Measurements from ENCODE around the gene NKIRAS2. TPM values are rescaled to one million over a fixed set of nuclear protein-coding genes. Genes with fewer than 3 reads are reported as not detected.

Gene NKIRAS2
- total RNA-seq, 3 donors from 2014 or later: 29.5 to 34.9 (median 31.1) TPM

DNA sequence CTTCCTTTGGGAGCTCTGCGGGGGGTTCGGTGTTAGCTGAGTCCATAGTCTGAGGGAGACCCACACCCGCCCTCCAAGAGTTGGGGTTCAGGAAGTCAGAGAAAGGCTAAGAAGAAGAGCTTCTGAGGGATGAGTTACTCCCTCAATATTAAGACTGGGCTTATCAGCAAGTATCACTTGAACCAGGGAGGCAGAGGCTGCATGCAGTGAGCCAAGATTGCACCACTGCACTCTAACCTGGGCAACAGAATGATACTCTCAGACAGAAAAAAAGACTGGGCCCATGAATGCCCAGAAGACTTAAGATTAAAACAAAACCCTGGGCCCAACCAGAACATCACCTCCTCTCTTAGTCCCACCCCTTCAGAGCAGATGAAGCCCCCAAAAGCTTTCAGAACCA lies 6.0 kb downstream of the NKIRAS2 start:
- peaks cover 22% of the 10 kb centered on the region for H3K4me1 ChIP-seq (ENCODE audit: low read depth)
- no peak for DNase-seq
- no peak for ATAC-seq
- no peak overlapping the region for H3K4me3 ChIP-seq
- TF ChIP-seq, protein P1, sequence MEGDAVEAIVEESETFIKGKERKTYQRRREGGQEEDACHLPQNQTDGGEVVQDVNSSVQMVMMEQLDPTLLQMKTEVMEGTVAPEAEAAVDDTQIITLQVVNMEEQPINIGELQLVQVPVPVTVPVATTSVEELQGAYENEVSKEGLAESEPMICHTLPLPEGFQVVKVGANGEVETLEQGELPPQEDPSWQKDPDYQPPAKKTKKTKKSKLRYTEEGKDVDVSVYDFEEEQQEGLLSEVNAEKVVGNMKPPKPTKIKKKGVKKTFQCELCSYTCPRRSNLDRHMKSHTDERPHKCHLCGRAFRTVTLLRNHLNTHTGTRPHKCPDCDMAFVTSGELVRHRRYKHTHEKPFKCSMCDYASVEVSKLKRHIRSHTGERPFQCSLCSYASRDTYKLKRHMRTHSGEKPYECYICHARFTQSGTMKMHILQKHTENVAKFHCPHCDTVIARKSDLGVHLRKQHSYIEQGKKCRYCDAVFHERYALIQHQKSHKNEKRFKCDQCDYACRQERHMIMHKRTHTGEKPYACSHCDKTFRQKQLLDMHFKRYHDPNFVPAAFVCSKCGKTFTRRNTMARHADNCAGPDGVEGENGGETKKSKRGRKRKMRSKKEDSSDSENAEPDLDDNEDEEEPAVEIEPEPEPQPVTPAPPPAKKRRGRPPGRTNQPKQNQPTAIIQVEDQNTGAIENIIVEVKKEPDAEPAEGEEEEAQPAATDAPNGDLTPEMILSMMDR (IDR thresholded peaks at IDR 0.05): no peak
- H3K9me3 ChIP-seq: no peaks in the 10 kb centered on the region
- H3K36me3 ChIP-seq (ENCODE audit: low read depth): no peaks in the 10 kb centered on the region
- intact Hi-C loops (cut with DNase I, micrococcal nuclease): no loop called here

DNA sequence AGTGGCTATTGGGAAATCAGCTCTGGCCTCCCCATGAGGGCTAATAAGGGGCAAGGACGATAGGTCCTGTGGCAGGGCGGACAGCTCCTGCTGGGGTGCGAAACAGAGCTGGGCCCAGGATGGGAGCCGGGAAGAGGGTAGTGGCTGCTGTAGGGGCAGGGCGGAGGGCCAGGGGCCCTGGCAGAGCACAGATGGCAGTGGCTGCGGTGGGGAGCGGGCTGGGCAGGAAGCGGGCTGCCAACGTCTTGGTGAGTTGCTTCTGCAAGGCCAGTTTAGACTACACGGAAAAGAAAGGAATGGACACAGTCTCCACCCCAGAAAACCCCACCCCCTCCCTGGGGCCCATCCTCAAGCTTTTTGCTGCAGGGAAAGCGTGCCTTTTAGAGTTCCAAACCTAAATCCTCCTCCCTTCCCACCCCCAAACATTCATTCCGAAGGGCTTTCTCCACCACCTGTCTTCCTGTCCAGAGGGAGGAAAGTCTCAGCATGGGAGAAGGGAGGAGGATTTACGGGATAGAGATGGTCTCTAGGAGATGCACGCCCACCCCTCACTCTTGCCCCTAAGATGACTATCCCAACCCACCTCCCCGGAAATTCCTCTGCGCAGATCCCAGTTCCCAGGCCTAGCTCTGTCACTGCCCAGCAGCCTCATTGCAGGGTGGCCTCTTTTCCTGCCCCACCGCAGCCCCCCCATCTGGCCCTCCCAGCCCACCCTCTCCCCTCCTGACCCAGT lies 7.1 kb downstream of the NKIRAS2 start:
- H3K4me3 ChIP-seq: no peak overlapping the region
- ATAC-seq (no peak), DNase-seq (no peak)
- H3K36me3 ChIP-seq (ENCODE audit: low read depth): no peaks in the 10 kb centered on the region
- H3K4me1 ChIP-seq (ENCODE audit: low read depth): peaks cover 17% of the 10 kb centered on the region
- intact Hi-C loops (cut with DNase I, micrococcal nuclease): no loop called here
- TF ChIP-seq, protein P1 (IDR thresholded peaks at IDR 0.05): no peak
- no peaks in the 10 kb centered on the region for H3K9me3 ChIP-seq

DNA sequence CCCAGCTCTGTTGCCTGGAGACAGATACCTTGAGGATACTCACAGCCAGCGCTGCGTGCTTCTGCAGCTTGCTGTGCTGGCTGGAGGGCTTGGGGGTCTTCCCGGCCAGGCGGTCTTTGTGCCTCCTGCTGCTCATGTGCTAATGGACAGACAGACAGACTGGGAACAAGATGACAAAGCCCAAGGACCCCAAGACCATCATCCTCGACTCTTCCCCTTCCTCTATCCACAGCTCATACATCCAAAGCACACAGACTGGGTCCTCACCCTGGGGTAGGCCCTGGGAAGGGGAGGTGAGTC lies 7.7 kb downstream of the NKIRAS2 start:
- Histone ChIP-seq H3K4me1 (ENCODE audit: low read depth) (peaks cover 17% of the 10 kb centered on the region), H3K36me3 (ENCODE audit: low read depth) (no peaks in the 10 kb centered on the region), H3K9me3 (no peaks in the 10 kb centered on the region), H3K4me3 (no peak overlapping the region)
- TF ChIP-seq, protein P1 (IDR thresholded peaks at IDR 0.05): no peak
- DNase-seq (no peak), ATAC-seq (no peak)
- intact Hi-C loops (cut with DNase I, micrococcal nuclease): no loop called here

DNA sequence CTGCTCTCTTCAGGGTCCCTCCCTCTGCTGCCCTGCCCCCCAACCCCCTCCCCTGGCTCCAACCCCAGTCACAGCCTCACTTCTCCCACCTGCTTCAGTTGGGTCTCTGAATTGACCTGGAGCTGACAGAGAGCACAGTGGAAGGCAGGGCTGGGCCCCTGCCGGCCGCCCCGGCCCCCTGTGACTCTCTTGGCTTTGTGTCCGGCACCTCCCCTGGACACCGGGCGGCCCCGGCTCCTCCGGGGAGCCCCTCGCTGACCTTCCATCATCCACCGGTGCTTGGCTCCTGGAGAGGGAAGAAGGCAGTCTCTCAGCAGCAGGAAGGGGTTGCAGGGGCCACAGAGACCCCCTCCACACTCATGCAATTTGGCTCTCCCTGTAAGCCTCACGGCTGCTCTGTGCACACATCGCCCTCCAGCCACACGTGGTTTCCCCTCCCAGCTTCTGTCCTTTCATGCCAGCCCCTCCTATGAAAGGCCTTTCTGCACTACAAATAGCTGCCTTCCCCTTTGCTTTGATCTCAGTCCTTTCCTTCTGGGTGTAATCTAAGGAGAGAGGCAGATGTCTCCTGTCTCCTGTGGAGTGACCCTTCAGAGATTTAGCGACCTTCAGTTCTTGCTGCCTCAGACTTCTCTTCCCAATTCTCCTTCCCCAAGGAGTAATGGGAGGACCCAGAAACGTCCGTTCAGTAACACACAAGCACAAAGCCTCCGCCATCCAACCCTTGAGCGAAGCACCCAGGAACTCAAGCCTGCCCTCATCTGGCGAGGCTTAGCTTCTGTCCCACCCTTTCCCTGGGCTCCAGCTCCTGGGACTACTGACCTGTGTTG lies 8.3 kb downstream of the NKIRAS2 start:
- DNase-seq (no peak), ATAC-seq (peak; percentile 38)
- intact Hi-C loops (cut with DNase I, micrococcal nuclease): no loop called here

DNA sequence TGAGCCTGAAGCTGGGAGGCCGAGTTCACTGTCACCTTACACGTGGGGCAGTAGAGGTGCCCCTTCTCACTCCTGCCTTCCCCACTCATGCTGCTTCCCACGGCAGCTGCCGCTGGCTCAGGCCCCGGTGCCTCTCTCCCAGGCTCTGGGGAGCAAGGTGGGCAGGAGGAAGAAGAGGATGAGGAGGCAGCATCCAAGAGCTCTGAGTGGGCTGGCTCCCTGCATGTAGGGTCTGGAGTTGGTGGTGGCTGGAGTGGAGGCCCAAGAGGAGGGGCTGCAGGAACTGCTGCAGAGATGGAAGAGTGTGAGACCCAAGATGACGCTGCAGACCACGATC lies 8.9 kb downstream of the NKIRAS2 start:
- Histone ChIP-seq H3K4me3 (no peak overlapping the region), H3K9me3 (no peaks in the 10 kb centered on the region)
- no peak for DNase-seq

More for the DNA sequence above, 8.3 kb downstream of the NKIRAS2 start:
- peaks cover 17% of the 10 kb centered on the region for H3K4me1 ChIP-seq (ENCODE audit: low read depth)
- TF ChIP-seq, protein P1 (IDR thresholded peaks at IDR 0.05): no peak
- no peak overlapping the region for H3K4me3 ChIP-seq
- no peaks in the 10 kb centered on the region for H3K9me3 ChIP-seq
- H3K36me3 ChIP-seq (ENCODE audit: low read depth): no peaks in the 10 kb centered on the region

More for the DNA sequence above, 8.9 kb downstream of the NKIRAS2 start:
- peaks cover 15% of the 10 kb centered on the region for H3K4me1 ChIP-seq (ENCODE audit: low read depth)
- intact Hi-C loops (cut with DNase I, micrococcal nuclease): no loop called here
- no peaks in the 10 kb centered on the region for H3K36me3 ChIP-seq (ENCODE audit: low read depth)
- TF ChIP-seq, protein P1 (IDR thresholded peaks at IDR 0.05): no peak
- ATAC-seq: no peak
